ENCODE measurements around the gene SPOCK1.

GRCh38 chr5:137488516-137488915 is 10.6 kb downstream of the SPOCK1 start:
- TF ChIP-seq POLR2AphosphoS5 (IDR thresholded peaks at IDR 0.05) (no peak), CTCF (IDR thresholded peaks at IDR 0.05) (no peak), POLR2A (IDR thresholded peaks at IDR 0.05) (no peak)

Data from stomach (tissue), 4 donors.